Renal cortical epithelial cell (primary cell): ENCODE results near the gene MAP3K4. TPM values are rescaled to one million over a fixed set of nuclear protein-coding genes. Genes with fewer than 3 reads are reported as not detected.
A peak's percentile ranks its signal among the peaks of the same experiment; 100 is the strongest.

Source experiments
- DNase-seq: peaks from one replicate; pipeline ENCODE4 v3.0.0-alpha.2; 2011; ENCODE audit warnings: low read depth
- total RNA-seq: library from RNA; depleted of rRNA; stranded (reverse); fragments of >200 nt; gene quantifications from 2 replicates; pipeline ENCODE4 v1.2.3, GENCODE V29; 2014

The MAP3K4 gene
- total RNA-seq, 1 donor from 2014 or later, result 45.9 TPM

DNA sequence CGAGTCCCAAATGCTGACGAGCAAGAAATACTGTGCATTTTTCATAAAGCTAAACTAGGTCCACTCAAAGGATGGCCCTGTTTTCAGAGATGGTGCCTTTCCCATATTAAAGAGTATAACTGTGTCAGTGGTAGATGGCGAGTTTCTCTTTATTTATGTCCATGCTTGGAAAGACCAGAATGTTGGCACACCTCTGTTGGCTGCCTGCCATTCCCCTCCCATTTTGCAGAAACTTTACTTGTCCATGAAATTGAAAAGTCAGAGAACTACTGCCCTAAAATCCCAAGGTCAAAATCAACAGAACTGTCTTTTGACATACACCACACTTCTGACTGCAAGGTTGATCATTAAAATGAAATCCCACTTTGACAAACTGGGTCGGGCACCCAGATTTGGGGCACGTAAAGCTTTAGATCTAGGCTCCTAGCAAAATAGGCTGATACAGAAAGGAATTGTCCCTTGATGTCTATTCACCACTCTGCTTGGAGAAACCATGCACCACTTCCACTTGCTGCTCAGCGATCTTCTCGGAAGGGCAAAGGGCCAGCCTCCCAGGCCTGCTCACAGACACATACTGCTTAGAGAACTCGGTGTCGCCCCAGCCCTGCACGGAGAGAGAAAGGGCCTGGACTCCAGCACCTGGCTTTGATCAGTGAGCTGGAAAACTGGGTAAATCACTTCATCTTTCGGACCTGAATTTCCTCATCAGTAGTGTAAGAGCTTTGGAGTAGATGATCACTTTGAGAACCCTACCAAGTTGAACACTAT, 152.3 kb downstream of the MAP3K4 start:
- no peak for DNase-seq

DNA sequence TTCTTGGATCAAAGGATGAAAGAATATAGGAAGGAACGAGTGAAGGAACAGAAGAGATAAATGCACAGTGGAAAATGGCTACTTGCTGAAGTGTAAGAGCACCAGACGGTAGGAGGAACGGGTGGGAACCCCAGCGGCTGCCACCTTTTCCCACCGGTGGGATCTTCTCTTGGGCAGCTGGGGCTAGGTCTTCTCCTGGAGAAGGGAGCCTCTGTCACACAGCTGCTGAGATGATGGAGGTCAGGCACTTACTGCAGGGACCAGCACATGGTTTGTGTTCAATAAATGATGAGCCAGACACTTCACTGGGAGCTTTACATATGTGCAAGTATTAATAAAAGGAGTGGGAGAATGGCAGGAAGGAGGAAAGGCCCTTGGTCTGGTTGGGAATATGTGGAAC, 158.6 kb downstream of the MAP3K4 start:
- no peak for DNase-seq

DNA sequence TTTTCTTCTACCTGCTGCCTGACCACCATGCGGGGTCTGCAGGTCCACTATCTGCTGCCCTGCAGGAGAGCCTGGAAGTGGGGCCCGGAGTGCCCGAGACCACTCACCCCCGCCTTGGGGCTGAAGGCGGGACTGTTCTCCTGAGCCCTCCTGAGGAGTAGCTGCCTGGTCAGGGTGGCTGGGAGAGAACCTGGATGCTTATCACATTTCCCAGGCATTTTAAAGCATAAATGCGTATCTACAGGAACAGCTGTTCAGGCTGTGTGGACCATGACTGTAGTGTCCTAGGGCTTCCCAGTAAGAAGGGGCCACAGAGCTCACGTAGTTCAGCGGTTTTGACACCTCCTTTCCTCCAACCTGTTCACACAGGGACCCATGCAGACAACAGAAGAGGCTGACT, 159.0 kb downstream of the MAP3K4 start:
- DNase-seq, result no peak

DNA sequence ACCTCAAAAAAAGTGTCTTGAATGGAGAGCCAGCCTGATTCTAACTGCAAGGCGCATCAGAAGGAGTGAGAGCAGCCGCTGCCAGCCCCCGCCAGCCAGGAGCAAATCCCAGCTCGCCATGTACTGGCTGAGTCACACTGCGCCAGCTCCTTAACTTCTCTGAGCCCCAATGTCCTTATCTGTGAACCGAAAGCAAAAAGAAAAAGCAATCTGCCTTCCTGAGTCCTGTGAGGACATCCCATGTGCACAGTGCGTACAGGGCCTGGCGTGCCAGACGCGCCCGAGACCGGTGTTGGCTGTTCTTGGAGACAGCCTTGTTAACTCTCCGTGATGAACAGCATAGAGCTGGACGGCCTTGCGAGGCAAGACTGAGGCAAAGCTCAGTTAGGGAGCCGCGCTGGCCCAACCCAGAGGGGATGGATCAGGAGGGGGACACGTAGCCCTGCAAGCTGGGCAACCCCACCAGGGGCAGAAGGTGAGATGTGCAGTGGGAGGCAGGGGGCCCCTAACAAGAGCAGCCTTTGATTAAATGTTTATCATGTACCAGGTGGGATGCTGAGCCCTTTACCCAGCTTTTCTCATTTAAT, 159.6 kb downstream of the MAP3K4 start:
- DNase-seq, result no peak

DNA sequence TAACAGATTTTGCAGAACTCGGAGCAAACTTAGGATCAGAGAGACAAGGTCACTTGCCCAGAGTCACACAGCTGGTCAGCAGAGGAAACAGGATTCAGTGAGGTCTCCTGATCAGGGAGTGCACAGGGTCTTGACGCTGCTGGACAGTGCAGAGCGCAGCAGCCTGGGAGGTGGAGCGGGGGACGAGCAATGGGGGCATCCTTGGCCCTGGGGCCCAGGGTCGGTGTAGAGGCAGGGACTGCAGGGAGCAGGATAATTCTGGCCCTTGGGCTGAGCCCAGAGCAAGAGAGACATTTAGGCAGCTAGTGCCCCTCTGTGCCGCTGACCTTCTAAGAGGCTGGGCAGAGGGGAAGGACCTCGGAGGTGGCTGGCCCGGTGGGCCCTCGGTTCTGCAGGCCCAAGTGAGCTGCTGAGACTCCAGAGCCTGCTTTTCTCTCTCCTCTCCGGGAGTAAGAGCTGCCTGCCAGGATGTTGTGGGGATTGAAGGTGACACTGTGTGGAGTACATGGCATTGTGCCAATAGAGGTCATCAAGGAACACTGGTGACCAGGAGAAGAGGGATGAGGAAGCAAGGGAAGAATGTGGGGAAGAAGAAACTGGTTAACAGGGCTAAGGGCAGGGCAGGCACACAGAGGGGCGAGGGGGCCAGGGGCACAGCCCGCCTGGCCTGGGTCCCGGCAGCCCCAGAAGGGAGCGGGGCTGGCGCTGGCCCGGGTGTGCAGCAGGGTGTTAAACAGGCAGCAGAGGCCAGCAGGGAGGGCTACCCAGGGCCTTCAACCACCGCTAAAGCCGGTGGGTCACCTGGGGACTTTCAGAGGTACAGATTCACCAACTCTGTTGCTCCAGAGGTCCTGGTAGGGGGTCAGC, 160.3 kb downstream of the MAP3K4 start:
- DNase-seq, result peak; percentile 21

DNA sequence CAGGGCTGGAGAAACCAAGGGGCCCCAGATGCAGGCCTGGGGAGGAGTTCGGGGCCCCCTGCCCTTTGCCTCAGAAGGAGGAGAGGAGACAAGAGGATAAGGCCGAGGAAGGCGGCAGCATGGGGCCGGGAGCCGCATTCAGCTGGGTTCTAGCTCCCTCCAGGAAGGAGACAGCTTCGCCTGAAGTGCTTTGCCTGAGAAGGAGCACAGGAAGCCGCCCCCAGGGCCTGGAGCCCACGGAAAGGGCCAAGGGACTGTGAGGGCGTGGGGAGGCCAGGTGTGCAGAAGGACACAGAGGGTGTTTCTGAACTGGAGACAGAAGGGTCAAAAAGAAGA, 160.9 kb downstream of the MAP3K4 start:
- DNase-seq, result no peak

DNA sequence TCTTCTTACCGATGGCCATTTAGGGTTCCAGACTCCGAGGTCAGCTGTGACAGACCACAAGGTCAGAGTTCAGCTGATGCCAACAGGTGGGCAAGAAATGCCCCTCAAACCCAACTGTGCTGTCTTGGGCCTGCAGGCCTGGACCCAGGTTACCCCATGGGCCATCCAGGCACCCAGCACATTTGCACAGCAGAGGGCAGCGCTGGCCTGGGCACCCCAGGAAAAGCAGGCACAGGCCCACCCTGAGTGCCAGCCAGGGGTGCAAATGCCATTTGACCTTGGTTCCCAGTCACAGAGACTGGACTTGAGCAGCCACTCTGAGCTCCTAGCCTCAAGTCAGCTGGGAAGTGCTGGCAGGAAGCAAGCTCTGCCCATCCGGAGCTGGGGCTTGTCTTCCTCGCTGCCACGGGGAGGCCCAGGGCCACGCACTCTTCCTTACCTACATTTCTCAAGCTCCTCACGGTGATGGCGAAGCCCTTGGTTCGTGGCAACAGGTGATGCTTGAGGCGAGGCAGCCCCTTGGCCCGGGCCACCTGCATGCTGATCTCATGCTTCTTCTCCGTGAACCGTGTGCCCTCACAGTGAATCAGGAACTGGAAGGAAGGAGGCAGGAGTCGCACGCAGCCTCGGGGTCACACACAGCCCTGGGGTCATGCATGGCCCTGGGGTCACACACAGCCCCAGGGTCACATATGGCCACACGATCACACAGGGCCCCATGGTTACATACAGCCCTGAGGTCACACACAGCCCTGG, 161.5 kb downstream of the MAP3K4 start:
- no peak for DNase-seq

DNA sequence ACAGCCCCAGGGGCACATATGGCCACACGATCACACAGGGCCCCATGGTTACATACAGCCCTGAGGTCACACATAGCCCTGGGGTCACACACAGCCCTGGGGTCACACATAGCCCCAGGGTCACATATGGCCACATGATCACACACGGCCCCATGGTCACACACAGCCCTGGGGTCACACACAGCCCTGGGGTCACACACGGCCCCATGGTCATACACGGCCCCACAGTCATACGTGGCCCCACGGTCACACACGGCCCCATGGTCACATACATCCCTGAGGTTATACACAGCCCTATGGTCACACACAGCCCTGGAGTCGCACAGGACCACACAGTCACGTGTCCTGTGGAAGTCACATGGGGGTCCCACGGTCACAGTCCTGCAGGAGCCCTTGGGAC, 162.2 kb downstream of the MAP3K4 start:
- no peak for DNase-seq

DNA sequence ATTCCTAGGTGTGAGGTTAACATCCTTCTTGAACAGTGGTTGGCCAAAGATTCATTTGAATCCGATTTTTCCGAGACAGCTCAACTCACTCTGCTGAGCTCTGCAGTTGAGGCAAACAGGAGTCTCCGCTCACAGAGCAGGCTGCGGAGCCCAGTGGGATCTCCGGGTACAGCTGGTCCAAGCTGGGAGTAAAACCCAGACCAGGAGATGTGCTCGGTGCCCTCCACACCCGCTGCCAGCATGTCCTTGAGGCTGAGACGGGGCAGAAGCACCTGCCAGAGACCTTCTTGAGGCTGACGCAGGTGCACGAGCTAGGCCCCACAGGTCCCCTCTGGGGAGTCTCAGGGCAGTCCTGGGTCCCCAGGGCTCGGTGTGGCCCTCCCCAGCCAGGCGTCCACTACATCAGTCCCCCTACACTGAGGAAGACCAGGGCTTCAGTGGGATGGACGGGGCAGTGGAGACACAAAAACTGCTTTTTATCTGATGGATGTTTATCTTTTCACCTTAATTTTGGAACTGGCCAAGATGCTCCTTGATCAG, 163.3 kb downstream of the MAP3K4 start:
- no peak for DNase-seq

DNA sequence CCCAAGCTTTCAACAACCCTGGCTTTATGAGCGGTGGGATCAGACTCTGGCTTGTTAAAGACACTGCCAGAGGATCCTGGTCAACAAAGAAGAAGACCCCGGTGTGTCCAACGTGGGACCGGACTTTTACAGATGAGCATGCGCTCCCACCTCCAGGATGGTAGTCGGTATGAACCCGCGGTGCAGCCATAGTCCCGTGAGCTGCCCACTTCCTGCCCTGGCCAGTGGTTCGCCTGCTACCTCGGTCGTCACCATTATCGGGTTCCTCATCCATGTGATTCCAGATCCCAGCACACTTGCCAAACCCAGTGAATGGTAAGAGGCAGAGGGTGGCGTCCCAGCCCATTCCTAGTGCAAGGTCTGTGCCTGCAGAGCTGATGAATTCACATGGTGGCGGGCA, 169.6 kb downstream of the MAP3K4 start:
- no peak for DNase-seq

DNA sequence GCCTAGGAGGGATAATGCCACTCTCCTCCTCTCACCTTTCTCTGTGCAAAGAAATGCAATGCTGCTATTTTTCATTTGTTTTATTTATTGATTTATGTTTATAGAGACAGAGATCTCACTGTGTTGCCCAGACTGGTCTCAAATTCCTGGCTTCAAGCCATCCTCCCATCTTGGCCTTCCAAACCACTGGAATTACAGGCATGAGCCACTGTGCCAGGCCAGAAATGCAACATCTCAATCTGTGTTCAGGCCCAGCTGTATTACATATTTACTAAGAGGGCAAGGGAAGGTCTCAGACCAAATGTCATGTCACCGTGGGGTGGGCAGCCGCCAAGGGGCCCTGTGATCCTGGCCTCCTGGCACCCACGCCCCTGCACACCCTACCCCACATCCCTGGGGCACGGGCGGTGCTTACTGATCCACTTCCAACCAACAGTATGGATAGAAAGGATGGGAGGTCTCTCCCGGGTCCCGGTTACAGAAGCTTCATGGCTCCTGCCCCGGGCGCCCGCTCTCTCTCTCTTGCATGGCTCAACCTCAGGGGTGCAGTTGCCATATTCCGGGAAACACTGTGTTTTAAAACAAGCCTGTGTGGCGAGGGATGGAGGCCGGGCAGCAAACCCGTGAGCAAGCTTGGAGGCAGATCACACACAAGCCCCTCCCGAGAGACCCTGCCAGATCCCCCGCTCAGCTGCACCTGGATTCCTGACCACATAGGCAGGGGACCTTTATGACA, 170.5 kb downstream of the MAP3K4 start:
- DNase-seq, result peak; percentile 23

DNA sequence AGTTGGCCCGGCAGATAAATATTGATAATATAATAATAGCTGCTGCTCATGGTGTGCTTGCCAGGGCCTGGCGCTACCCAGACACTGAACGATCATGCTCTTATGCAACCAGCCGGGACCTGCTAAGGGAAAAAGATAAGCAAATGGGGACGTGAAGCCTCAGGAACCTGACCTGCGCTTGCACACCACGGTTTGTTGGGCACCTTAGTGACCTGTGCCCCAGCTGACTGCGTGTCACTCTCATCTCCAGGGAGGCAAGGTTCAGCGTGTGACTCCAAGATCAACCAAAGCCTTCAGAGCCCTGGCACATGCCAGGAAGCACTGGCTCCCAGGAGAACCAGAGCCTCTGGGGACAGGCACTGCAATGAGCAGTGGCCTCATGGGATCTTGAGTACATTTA, 171.2 kb downstream of the MAP3K4 start:
- no peak for DNase-seq

DNA sequence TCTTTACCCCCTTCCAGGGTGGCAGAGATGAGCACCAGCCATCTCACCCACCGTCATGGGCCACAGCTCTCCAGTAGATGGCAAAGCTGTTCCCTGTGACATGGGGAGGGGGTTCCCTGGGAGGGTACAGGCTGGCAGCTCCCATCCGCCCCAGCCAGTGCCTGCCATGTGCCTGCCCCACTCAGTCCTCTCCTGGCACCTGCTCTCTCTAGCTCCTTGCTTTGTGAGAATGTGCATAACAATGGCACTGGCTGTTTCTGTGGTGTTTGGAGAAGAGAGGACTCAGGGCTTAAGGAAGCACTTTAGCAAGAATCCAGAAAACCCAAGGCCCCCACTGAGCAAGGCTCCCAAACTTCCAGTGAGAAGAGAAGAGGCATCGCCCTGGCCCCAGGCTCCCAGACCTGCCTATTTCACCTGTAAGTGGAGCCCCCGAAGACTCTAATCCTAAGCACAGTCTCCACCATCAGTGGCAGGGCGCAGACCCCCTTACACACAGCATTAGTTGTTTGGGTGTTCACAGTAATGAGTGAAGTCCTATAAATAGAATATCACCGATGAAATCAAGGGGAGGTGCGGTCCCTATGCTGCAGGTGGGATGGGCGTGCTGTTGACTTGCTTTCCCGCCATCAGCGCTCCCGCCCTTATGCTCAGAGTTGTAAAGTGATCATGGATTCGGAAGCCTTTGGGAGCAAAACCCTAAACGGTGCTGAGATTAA, 172.1 kb downstream of the MAP3K4 start:
- no peak for DNase-seq

DNA sequence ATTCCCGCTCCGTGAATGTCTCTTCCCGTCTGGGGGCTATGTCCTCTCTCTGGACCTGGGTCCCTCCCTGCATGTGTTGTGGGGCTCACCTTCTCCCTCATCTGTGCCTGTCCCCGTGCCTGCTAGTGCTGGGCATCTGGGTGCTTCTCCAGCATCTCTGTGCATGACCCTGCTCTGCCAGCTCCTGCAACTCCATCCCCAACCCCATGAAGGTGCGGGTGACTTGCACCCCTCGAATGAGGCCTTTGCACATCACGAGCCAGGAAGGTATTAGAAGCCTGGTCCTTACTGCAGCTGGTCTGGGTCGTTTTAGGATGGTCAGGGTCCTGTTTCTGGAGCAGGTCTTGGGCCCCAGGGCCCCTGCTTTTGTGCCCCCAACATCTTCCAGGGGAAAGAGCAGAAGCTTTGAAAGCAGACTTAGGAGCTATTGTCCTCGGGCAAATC, 172.6 kb downstream of the MAP3K4 start:
- no peak for DNase-seq

DNA sequence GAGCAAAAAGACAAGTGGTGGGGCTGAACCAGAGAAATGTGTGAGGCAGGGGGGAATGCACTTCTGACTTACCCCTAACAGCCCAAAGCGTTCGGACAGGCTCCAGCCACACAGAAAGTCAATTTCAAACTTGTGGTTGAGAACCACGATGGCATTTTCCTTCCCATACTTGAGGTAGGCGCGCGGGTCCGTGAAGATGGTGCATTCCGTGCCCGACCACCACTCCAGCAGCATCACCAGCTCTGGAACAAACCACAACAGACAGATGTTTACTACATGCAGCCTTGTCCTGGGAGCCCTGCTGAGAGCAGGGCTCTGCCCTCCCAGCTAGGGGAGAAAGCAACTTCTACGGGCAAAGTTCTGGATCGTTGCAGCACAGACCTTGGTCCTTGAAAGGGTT, 174.6 kb downstream of the MAP3K4 start:
- DNase-seq, result no peak

DNA sequence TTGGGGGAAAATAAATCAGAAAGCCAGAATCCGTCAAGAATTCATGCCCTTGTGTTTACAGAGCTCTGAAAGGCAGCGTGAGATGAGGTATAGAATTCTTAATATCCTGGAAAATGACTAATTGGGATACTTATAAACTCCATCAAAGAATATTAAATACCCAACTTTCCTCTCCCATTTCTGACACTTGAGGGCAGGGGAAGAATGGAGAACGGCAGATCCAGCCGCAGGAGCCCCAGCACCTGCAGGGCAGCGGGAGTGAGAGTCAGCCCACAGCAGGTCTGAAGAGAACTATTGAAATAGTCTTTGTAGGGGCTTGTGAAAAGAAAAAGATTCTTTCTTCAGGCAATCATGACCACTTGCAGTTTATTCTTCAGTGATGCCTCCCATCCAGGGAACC, 175.1 kb downstream of the MAP3K4 start:
- no peak for DNase-seq
